B cell (primary cell): ENCODE data around the gene SYCP3. TPM values are rescaled to one million over a fixed set of nuclear protein-coding genes. Genes with fewer than 3 reads are reported as not detected.

ENCODE experiments used
- ATAC-seq: fragments of 200-7000 bp; cut with Tn5 transposase; one replicate; pipeline ENCODE4 v1.10.0; 2021; ENCODE audit warnings: low read depth, mild to moderate bottlenecking, moderate number of reproducible peaks, moderate library complexity
- CTCF ChIA-PET: fragments of 350-600 bp; sonication (Branson Sonifier 250); formaldehyde crosslinking; loops from one replicate; lab custom pipeline; 2021; ENCODE audit warnings: antibody characterized with exemption, inconsistent platforms; lab: Charles Lee
- POLR2A ChIA-PET: fragments of 350-600 bp; sonication (Branson Sonifier 250); formaldehyde crosslinking; loops from one replicate; lab custom pipeline; 2021; ENCODE audit warnings: antibody characterized with exemption; lab: Charles Lee
- DNase-seq: peaks from one replicate; pipeline ENCODE4 v3.0.0; 2013
- H2AFZ ChIP-seq: 2 replicates; pipeline ENCODE4 v1.6.1; 2012; ENCODE audit warnings: mild to moderate bottlenecking, low read depth, low read length; ENCODE audit not compliant: insufficient read depth, poor library complexity, severe bottlenecking
- H3K27ac ChIP-seq, 2 donors: 1 replicate in 1 of 2; 2 replicates in 1 of 2; pipeline ENCODE4 v1.5.1; 2012 to 2013; ENCODE audit warnings: low read length in 2 of 2, mild to moderate bottlenecking in 2 of 2, moderate library complexity in 1 of 2
- H3K27me3 ChIP-seq, 4 experiments: fragments of 200-600 bp in 1 of 4; sonication (generic) in 1 of 4; replicated peaks in 1 of 4; 1 replicate in 2 of 4; 2 replicates in 2 of 4; pipeline versions ENCODE4 v1.6.1 to v1.7.0; 2013 to 2016; ENCODE audit warnings: low read length in 3 of 4, mild to moderate bottlenecking in 2 of 4, mixed read lengths in 1 of 4, moderate library complexity in 1 of 4; ENCODE audit not compliant: insufficient read depth in 4 of 4, control insufficient read depth in 3 of 4; ENCODE audit errors: control extremely low read depth in 1 of 4
- H3K36me3 ChIP-seq, 2 experiments: replicated peaks in 1 of 2; 1 replicate in 1 of 2; 2 replicates in 1 of 2; pipeline versions ENCODE4 v1.6.1 to v1.7.1; 2013; ENCODE audit warnings: low read length in 1 of 2; ENCODE audit not compliant: insufficient read depth in 2 of 2, control insufficient read depth in 1 of 2; ENCODE audit errors: control extremely low read depth in 1 of 2, extremely low read depth in 1 of 2
- H3K4me1 ChIP-seq, 2 donors: fragments of 200-600 bp in 1 of 2; sonication (generic) in 1 of 2; 1 replicate in 1 of 2; 2 replicates in 1 of 2; pipeline versions ENCODE4 v1.5.1 to v1.6.1; 2013 to 2017; ENCODE audit warnings: low read length in 2 of 2; ENCODE audit not compliant: control insufficient read depth in 2 of 2, insufficient read depth in 2 of 2
- H3K4me2 ChIP-seq: replicated peaks from 2 replicates; pipeline ENCODE3; 2012; ENCODE audit warnings: mild to moderate bottlenecking, low read depth, low read length; ENCODE audit not compliant: poor library complexity, severe bottlenecking
- H3K4me3 ChIP-seq, 5 experiments: fragments of 200-600 bp in 1 of 5; sonication (generic) in 1 of 5; 1 replicate in 3 of 5; 2 replicates in 2 of 5; pipeline versions ENCODE4 v1.5.1 to v1.7.0; 2011 to 2016; ENCODE audit warnings: low read length in 4 of 5, mild to moderate bottlenecking in 4 of 5, low read depth in 2 of 5, control low read depth in 1 of 5, moderate library complexity in 1 of 5; ENCODE audit not compliant: insufficient read depth in 1 of 5; ENCODE audit errors: control extremely low read depth in 1 of 5, extremely low read depth in 1 of 5
- H3K79me2 ChIP-seq: fragments of 200-600 bp; sonication (generic); one replicate; pipeline ENCODE4 v1.6.0; 2016; ENCODE audit warnings: low read length; ENCODE audit not compliant: control insufficient read depth, insufficient read depth
- H3K9ac ChIP-seq: fragments of 200-600 bp; sonication (generic); 2 replicates; pipeline ENCODE4 v1.6.1; 2017; ENCODE audit warnings: mild to moderate bottlenecking, low read length, moderate library complexity
- H3K9me3 ChIP-seq, 3 donors: one replicate each; pipeline versions ENCODE4 v1.6.1 to v1.7.1; 2013; ENCODE audit warnings: low read length in 2 of 3; ENCODE audit not compliant: control insufficient read depth in 2 of 3, insufficient read depth in 1 of 3; ENCODE audit errors: control extremely low read depth in 1 of 3
- H4K20me1 ChIP-seq: 2 replicates; pipeline ENCODE4 v1.6.0; 2012; ENCODE audit warnings: mild to moderate bottlenecking, low read length; ENCODE audit not compliant: insufficient read depth, control insufficient read depth, poor library complexity, severe bottlenecking
- H3K27ac Mint-ChIP-seq: one replicate; pipeline ENCODE4 v1.8.0; 2021; ENCODE audit warnings: mixed read lengths
- H3K27me3 Mint-ChIP-seq: one replicate; pipeline ENCODE4 v1.8.0; 2021; ENCODE audit warnings: mixed read lengths
- H3K4me1 Mint-ChIP-seq: one replicate; pipeline ENCODE4 v1.8.0; 2021; ENCODE audit warnings: mixed read lengths
- H3K4me3 Mint-ChIP-seq: one replicate; pipeline ENCODE4 v1.8.0; 2021; ENCODE audit warnings: mixed read lengths
- H3K9me3 Mint-ChIP-seq: one replicate; pipeline ENCODE4 v1.8.0; 2022; ENCODE audit warnings: mixed read lengths; ENCODE audit not compliant: insufficient read depth
- EZH2 ChIP-seq: IDR thresholded peaks from 2 replicates; pipeline ENCODE4 v1.6.1; 2012; ENCODE audit warnings: borderline replicate concordance, low read depth, mild to moderate bottlenecking, moderate library complexity, low read length; ENCODE audit not compliant: insufficient read depth, poor library complexity, severe bottlenecking
- WGBS: methylation state at CpG from one replicate; pipeline ENCODE4 v1.1.5; 2013; ENCODE audit warnings: missing lambda C conversion rate; ENCODE audit not compliant: insufficient coverage; 5-methylcytosine and 5-hydroxymethylcytosine counted together
- intact Hi-C: fragments of 100-400 bp; cut with micrococcal nuclease; formaldehyde crosslinking; loops from one replicate; pipeline ENCODE4 v1.10.0; 2022
- polyA plus RNA-seq: library from polyadenylated mRNA; depleted of rRNA; stranded (reverse); fragments of >200 nt; gene quantifications from 2 replicates; pipeline ENCODE4 v1.2.3, GENCODE V29; 2012
- total RNA-seq, 2 donors: library from RNA; stranded (reverse); fragments of 120-200 nt in 1 of 2; gene quantifications; 1 replicate in 1 of 2; 2 replicates in 1 of 2; pipeline versions ENCODE4 v1.2.3 to v1.2.4, GENCODE V29; 2013 to 2022
- TF ChIP-seq, protein P1 (sequence below): fragments of 200-600 bp; IDR thresholded peaks from one replicate; pipeline ENCODE4 v1.8.0; 2022; ENCODE audit warnings: antibody characterized with exemption, mild to moderate bottlenecking

Gene SYCP3
- total and polyA plus RNA-seq, 2 donors (not counting 1 experiment from before 2014, with no cell fraction given) = 0.04 to 0.12 TPM

DNA sequence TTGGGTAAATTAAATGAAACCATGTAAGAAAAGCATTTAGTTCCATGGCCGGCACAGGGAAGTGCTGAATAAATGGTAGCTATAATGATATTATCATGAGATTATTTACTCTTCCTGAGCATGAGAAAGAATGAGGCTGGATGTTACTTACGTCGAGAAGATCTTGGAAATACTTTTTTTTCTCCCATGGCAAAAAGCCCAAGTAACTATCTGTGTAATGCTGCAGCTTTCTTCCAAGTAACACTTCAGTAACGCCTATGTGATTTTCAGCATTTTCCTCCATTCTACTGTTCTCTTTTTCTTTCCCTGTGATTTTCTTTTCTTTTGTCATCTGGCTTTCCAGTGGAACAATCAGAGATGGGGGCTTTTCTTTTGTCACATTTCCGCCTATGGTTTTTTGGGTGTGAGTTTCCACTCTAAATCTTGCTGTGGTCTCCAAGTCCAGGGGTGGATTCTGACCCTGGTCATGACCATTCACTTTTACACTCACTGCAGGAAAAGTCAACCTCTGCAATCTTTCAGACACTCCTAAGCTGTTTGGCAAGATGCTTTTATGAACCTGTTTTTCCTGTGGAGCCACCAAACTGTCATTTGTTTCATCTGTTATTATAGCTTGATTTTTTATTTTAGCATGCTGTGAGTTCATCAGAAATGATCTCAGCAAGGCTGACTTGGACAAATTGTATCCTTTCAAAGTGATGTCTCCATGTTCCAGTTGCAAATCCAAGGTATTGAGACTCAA lies 25.0 kb upstream of the SYCP3 start:
- Histone ChIP-seq H2AFZ (no peak overlapping the region), H3K4me2 (no peak overlapping the region), H3K36me3 (peaks cover 6 to 18% of the 10 kb centered on the region in 2 experiments), H3K9me3 (no peaks in the 10 kb centered on the region), H3K27ac (no peak overlapping the region), H3K4me3 (no peak overlapping the region), H3K27me3 (no peaks in the 10 kb centered on the region), H4K20me1 (no peaks in the 10 kb centered on the region), H3K4me1 (peaks cover 3% of the 10 kb centered on the region in 2 donors), H3K79me2 (no peaks in the 10 kb centered on the region), H3K9ac (no peak overlapping the region)
- H3K4me1 Mint-ChIP-seq = peaks cover 20% of the 10 kb centered on the region
- DNase-seq (no peak), ATAC-seq (no peak)
- H3K4me3 Mint-ChIP-seq = no peak overlapping the region
- no peaks in the 10 kb centered on the region for H3K9me3 Mint-ChIP-seq
- intact Hi-C loops = loop anchor here (5.0 kb wide), 1 partner anchor 37 kb away; no protein-coding TSS in a partner anchor
- POLR2A ChIA-PET = no interaction called here
- no peaks in the 10 kb centered on the region for H3K27me3 Mint-ChIP-seq
- peak overlapping the region; percentile 54 for H3K27ac Mint-ChIP-seq
- TF ChIP-seq, protein P1, sequence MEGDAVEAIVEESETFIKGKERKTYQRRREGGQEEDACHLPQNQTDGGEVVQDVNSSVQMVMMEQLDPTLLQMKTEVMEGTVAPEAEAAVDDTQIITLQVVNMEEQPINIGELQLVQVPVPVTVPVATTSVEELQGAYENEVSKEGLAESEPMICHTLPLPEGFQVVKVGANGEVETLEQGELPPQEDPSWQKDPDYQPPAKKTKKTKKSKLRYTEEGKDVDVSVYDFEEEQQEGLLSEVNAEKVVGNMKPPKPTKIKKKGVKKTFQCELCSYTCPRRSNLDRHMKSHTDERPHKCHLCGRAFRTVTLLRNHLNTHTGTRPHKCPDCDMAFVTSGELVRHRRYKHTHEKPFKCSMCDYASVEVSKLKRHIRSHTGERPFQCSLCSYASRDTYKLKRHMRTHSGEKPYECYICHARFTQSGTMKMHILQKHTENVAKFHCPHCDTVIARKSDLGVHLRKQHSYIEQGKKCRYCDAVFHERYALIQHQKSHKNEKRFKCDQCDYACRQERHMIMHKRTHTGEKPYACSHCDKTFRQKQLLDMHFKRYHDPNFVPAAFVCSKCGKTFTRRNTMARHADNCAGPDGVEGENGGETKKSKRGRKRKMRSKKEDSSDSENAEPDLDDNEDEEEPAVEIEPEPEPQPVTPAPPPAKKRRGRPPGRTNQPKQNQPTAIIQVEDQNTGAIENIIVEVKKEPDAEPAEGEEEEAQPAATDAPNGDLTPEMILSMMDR = no peak
- TF ChIP-seq EZH2 = no peak
- CTCF ChIA-PET = interaction anchor here (1.1 to 1.3 kb wide), 2 partner anchors 8 to 21 kb away, joined by 3 to 5 read pairs; no protein-coding TSS in a partner anchor
- 100% methylated on average over 1 of the region's 5 CpGs for WGBS
